GM19467 (cell line): ENCODE data around the gene EXOC2.
"Not testable (repeated sequence)": the region's sequence is repeated elsewhere in the genome, so short reads cannot be mapped to it uniquely, and the experiment has no call there.

ENCODE experiments used
- ATAC-seq: cut with Tn5 transposase; IDR thresholded peaks from one replicate; pipeline ENCODE4 v1.9.1; 2021; ENCODE audit warnings: mild to moderate bottlenecking, moderate library complexity; ENCODE audit not compliant: unreplicated experiment

The EXOC2 gene

DNA sequence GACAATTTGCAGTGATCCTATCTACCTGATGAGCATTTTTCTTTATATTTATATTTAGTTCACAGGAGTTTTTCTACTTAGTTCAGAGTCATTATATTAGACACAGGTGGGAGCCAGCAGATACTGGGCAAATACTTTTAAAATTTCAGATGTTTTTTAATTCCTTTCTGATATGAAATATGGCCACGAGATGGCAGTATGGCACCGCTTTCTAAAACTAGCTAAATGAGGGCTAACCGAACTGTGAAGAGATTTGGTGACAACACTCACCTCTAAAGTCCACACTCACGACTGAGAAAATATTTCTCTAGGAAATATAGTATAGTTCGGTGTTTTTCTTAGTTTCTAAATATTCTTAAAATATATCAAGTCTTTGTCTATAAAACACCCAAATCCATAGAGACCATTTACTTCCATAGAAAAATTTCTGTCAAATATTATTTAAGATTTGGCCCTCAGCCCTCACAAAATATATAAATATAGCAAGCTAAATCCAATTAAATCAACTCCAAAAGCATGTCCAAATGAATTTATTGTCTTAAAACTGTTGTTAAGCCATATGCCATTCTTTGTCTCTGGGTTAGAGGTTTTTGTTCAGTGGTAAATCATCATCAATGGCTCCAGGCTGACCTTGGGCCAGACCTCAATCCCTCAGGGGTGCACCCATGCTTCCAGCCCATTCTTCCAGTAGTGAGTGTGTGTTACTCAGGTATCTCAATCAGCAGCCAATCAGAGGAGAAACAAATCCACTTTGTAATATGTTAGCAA, 99.6 kb downstream of the EXOC2 start:
- no peak for ATAC-seq

DNA sequence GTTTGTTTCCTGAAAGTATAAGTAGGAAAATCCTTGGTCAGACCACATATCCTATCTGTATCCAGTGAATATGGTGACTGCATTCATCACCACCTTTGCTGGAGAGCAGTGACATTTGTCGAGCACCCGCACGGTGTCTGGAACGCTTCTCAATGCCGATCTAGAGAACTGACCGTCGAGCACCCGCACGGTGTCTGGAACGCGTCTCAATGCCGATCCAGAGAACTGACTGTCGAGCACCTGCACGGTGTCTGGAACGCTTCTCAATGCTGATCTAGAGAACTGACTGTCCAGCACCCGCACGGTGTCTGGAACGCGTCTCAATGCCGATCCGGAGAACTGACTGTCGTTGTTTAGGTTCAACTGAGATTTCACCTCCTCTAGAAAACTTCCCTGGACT, 103.8 kb downstream of the EXOC2 start:
- ATAC-seq, result no peak

DNA sequence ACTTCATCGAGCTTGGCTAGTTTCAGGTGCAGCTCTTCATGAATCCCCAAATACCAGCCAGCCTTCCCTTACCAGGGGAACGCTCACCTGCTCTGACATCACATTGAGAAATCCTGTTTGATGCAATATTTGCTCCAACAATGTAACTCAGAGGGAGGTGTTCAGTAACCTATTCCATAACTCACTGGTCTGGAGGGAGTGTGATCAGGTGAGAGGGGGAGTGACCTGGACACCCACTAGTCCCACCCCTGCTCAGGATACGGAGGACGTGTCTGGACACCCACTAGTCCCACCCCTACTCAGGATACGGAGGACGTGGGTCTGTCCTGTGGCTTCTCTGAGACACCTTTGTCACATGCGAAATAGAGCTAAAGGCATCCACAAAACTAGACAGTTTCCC, 106.4 kb downstream of the EXOC2 start:
- ATAC-seq, result no peak

DNA sequence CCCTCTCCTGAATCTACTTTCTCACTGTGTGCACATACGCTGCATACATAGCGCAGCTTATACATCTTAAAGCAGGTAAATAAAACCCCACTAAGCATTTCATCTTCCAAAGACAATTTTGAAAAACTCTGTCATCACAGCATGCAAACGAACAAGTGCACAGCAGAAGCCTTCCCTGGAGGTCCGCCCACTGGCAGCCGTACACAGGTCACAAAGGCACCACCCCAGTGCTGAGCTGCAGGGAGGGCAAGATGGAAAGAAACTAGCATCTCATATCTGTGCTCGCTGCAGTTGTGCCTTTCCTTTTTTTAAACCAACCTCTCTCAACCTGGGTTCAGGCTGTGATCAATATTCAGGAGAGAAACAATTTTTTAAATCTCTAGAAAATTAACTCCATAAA, 109.3 kb downstream of the EXOC2 start:
- ATAC-seq, result no peak

DNA sequence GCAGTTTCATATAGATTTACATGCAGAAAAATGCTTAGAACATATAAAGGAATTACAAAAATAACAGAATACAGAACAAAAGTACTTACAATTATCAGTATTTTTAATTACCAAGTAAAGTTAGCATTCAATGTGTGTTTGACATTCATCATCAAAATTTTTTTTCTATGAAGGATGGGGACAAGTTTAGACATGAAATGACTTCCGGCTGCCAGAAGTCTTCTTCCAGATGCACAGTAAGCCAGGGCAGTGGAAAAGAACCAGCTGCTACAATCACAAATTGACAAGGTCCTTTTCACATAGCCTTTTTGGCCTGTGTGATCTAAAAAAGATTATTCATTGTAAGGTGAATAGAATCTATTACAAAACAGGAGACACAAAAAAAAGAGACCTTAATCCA, 109.8 kb downstream of the EXOC2 start:
- ATAC-seq, result no peak

DNA sequence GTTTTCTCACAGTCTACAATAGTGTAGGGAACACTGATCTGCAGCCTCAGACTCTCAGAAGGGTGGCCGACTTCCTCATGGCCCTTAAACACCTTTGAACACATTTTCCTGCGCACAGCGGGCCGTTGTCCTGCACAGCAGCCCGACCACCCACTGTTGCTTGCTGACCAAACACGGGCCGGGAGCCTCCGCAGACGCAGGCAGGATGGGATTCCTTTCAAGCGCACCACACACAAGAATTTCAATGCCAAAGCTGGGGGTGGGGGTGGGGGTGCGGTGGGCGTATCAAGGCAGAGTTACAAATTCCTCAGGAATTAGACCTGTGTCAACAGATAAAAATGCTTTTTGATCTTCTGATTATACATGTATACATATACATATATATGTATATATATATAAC, 110.6 kb downstream of the EXOC2 start:
- no peak for ATAC-seq

DNA sequence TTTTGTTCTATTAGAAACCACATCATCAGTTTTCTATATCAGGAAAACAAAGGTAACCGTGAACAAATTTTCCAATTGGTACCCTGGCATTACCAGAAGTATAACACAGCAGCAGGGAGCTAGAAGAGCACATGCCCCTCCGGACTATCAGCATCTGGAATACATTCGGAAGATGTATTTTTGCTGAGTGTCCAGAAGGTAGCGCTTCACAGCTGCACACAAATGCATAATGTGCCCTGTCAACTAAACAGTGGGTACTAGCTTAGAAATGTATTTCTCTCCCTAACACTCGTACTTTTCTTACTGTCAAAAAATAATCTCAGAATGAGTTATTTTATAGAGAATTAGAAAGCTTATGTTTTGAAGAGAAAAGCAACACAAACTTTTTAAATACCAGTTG, 113.6 kb downstream of the EXOC2 start:
- ATAC-seq, result no peak

DNA sequence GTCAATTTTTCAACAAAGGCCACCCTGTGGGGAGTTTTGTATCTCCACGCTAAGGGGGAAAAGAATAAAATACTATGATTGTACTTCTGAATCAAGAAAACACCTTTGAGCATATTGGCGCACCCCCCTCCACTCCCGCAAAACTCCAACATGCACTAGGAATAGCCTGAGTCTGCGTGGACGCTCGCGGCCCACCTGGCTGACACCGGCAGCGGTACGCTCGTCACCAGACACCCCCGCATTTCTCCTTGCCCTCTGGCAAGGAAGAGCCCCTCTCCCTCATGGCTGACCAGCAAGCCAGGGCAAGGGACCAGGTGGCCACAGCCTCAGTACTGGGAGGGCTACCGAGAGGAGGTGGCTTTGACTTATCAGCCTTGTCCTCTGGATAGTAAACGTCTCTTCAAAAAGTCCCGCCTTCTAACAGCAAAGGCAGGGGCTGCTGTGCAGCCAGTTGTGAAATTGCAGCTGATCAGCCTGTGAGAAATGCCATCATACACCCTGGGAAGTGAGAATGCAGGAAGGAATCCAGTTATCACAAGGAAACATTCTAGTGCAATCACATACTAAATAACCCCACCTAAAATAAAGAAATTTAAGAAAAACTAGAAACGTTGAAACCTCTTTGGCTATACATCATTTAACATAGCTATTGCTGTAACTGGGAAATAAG, 120.2 kb downstream of the EXOC2 start:
- no peak for ATAC-seq

DNA sequence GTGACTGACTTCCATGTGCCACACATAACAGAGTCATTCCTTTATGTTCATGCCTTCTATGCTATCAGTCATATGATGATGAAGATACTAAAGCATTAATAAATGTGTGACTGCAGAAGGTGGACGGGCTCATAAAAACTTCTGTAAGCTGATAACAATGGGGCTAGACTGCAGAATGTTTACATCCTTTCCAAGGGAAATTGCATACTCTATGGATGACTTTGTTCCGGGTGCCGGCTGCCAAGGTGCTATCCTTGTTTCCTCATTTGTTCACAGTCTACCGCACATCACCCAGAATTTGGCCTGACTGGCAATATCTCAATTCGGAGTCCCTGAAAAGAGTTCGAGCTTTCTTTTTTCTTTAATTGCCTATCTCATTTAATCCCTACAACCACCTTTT, 121.0 kb downstream of the EXOC2 start:
- ATAC-seq, result no peak

DNA sequence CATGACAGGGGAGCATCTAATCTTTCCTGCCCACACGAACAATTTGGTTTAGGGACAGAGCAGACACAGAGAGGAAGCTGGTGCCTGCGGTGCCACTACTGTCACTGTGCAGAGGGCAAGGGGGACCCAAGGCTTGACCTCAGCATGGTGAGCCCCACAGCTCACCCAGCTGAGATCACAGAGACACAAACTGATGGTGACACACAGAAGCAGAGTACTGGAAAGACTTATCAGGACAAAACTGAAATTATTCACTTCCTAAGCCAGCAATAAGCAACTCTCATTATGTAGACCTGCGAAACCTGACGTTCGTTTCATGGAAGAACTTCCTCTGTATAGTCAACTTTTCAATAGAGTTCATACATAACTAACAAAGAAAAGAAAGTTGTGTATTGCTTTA, 122.1 kb downstream of the EXOC2 start:
- no peak for ATAC-seq

DNA sequence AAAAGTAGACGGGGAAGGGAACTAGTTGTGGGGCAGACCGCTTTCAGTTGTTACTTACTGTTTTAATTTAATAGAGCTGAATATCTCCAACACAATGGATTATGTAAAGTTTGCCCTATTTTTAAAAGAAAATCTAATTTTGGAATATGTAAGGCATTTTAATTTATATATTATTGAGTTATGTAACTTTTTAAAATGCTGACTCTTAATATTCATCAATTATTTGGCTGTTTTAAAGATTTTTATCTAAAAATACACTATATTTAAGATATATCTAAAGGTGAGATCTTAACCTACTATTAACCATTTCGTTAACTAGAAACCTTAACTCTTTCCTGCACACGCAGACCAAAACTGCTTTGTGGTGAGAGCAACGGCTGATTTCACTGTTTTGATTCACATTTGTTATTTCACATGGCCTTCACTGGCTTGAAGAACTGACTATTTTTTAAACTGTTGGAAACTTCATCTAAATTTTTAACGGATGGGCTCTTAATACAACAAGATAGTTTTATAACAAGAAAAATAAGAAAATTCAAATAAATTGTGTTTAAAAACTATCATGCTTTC, 123.9 kb downstream of the EXOC2 start:
- no peak for ATAC-seq

DNA sequence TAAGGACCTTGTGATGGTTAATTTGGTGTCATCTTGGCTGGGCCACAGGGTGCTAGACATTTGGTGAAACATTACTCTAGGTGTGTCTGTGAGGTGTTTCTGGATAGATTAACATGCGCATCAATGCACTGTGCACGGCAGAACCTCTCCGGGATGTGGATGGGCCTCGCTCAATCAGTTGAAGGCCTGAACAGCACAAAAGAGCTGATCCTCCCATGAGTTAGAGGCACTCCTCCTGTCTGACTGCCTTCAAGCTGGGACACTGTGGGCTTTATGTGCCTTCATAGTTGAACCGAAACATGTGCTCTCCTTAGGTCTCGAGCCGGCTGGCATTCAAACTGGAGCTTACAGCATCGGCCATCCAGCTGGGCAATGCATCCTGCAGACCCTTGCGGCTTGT, 124.9 kb downstream of the EXOC2 start:
- no peak for ATAC-seq

DNA sequence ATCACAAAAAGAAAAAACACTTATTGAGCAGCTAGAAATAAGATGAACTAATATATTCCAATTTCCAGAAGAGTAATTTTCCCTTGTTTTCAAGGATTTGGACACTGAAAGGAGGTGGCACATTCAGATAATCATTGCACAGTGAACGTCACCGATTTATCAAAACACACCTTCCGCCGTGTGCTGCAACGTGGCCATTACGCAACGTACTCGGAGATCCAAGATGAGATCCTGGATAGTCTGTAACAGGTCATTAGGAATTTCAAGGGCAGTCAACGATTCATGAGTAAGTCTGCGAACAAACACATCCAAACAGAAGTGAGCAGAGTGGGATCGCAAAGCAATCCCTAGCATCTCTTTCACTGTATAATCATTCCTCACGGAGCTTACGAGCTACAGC, 129.1 kb downstream of the EXOC2 start:
- no peak for ATAC-seq

DNA sequence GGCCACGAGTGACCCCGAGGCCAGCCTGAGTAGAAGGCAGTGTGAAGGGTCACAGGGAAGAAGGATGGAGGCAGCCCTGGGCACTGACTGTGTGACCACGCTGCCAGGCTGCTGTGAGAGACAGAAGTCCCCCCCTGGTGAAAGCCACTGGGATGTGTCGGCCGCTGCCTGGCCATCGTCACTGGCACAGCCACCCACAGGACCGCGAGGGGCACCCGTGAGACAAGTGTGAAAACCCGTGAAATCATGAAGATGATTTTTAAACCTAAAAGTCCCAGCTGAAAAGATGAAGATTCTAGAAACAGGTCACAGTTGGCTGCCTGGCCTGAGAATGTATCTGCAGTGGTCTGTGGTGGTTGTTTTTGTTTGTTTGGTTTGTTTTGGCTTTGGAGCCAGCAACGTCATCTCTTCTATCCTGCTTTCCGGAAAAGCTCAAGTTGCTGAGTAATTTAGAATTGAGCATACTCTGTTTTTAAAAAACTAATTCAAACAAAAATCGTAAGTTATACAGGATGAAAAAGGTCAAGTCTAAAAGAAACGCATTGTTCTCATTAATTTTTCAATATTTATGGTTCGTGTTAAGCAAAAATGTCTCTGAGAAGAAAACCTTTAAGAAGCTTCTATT, 130.8 kb downstream of the EXOC2 start:
- ATAC-seq, result no peak

DNA sequence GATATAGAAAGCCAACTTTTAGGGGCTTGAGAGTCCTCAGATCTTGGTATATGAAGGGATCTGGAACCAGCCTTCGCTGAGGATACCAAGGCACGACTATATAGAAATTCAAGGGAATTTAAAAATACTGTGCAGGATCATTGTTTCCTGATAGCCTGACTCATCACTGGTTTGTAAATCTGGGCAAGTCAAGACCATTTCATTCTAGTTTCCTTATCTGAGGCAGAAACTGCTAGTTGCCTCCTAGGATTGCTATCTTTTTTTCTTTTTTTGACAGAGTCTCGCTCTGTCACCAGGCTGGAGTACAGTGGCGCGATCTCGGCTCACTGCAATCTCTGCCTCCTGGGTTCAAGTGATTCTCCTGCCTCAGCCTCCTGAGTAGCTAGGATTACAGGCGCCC, 131.6 kb downstream of the EXOC2 start:
- not testable (repeated sequence) for ATAC-seq

DNA sequence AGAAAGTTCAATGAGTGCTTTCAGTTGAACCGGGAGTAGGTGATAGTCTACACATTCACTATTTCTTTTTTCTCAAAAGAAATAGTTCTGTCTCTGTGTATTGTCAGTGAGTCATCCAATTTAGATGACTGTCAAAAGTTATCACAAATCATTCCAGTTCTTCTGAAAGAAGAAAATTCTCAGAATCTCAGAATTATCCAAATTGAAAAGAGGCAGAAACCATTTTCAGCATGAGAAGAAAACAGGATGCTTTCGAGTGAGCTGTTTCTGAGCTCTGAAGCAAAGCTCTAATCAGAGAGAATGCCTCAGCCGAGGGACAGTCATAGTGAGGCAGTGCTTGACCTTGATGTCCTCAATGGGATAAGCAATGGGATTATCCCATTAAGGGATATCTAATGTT, 134.0 kb downstream of the EXOC2 start:
- no peak for ATAC-seq

DNA sequence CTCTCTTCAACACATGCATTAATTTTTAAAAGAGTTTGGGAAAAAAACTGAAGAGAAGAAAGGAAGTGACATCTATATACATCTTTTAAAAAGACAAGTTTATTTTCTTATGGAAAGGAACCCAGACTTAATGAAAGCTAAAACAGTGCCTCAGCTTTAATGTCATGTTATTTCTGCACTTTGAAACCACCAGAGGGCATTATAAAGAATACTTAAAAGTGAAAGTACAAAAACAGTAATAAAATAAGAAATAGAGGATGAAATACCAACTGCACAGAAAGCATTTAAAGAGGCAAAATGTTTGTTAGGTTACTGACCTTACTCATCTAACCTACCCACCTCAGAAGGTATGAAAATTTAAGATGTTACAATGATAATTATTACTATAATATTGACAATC, 134.8 kb downstream of the EXOC2 start:
- ATAC-seq, result no peak

DNA sequence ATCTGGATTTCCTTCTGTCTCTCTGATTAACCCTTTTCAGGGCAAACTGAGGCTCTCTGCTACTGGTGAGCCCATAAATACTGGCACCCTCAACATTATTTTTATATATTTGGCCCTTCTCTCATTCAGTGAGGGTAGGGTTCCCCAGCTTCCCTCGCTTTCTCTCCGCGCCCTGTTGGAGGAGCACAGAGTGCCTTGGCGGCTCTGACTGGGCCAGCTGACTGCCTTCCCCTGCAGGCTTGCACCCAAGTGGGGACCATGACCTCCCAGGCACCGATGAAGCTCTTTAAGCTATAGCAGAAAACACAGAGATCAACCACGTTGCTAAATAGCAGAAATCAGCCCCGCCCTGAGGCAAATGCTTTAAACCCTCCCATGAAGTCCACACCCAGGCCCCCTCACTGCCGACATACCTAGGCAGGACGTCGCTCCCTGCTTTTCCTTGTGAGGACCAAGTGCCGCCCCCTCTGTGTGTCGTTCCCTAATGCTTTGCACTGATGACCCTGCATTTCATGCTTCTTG, 141.0 kb downstream of the EXOC2 start:
- no peak for ATAC-seq

DNA sequence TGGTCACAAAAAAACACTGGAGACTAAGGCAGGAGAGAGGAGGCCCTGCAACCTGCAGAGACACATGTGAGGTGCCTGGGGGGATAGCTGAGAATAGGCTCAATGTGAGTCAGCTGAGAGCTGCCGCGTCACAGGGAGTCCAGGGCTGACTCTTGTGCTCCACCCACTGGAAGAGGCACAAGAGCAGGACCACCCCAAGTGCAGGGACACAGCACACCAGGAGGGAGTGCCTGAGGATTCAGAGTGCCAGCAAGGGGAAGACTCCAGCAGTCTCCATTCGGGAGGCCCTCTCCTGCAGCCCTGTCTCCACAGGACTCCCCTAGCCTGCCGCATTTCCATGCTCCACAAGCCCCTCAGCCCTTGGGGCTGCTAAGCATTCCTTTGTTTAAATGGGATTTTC, 141.5 kb downstream of the EXOC2 start:
- no peak for ATAC-seq

DNA sequence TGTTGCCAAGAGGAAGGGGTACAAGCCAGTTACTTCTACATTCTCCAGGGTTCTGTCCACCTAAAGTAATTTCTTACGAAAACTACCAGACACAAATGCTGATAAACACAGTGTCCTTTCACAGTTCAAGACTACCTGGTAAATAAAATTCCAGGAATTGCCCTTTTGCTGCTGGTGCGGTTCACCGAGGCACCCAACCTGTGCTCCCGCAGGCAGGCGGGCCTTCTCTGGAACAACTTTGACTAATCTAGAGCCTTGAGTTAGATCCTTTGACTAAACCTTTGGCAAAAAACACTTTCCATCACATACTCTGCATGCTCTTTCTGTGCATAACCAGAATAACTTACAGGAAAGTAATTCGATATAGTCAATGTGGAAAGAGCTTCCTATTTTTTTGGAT, 143.0 kb downstream of the EXOC2 start:
- ATAC-seq, result no peak

DNA sequence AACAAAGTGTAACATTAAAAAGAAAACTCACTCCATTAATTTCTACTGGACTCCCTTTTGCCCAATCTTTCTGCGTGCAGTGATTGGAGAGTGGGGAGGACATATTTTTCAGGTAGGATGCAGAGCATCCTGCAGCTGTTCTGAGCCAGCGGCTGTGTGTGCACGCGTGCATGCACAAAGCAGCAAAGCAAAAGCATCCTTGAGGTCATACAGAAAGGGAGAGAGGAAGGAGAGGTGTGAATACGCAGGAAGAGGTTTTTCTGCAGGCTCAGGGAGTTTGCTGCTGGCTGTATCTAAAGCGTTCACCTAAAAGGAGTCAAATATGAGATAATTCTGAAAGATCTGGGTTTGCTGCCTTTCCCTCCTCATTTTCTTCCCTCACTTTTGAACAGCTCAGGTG, 144.4 kb downstream of the EXOC2 start:
- no peak for ATAC-seq

DNA sequence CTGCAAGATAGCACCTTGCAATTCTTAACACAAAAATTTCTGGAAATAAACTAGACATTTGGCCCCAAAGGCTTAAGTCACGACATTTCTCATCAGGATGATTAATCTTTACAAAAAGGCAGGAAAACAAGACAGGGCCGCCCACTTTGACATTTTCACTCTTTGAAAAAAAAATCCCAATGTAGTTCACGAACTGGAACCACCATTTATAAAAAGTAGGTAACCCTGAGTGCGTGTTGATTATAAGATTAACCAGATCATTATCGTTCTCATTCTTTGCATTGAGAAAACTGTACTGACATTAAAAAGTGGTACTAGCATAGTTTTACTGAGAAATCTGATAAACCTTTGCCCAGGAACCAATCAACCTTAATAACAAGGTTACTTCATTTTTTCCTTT, 144.8 kb downstream of the EXOC2 start:
- ATAC-seq, result no peak
